Measurements from ENCODE around the gene ANKS1A. TPM values are rescaled to one million over a fixed set of nuclear protein-coding genes. Genes with fewer than 3 reads are reported as not detected.

The ANKS1A gene
- polyA plus RNA-seq, 4 donors = 6.5 to 29.9 (median 10.8) TPM

DNA sequence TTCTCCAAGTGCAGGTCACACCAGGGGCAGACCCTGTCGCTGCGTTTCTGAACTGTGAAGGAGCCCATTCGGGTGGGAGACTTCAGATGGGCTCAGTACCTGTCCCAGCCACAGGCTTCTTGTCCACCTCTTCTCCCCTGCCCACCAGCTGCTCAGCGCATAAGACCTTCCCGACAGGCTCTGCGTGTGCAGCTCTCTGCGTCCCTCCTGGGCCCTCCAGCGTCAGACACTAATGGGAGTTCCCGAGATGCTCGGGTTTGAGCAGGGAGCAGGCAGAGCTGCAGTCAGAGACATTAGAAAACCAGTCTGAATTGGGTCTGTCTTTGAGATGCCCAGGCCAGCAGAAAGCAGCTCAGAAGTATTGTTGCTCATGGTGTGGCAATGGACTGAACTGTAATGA, 201.7 kb downstream of the ANKS1A start:
- no peak for FAIRE-seq
- no peak overlapping the region for H3K4me3 ChIP-seq (ENCODE audit: low read depth in 1 of 3, low read length in 3 of 3)

DNA sequence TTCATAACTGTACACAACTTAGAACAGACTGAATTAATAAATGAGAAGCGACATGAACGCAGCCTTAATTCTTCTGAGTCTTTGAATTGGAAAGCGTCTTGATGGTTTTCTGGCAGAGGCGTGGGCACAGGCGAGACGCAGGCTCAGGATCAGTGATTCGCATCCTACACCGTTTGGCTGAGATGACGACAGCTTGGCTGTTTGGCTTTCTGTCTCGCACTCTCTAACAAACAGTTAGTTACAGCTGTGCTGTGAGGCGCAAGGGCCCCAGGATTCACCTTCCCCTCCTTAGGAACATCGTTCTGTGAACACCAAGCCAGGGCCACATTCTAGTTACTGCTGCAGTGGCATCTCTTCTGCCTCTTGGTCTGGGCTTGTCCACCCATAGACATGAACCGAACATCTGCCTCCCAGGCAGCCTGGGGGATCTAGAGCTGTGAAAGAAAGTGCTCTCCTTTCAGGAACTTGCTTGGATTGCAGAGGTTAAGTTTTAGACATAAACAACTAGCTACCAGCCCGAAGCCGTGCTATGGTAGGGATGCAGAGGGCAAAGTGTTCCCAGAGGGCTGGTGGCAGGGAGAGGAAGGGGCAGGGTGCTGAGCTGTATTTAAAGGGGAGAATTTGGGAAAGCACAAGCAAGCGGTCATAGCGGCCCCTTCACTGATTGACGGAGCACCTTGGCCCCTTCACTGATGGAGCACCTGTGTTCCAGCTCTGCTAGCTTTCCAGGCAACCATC, 202.5 kb downstream of the ANKS1A start:
- DNase-seq (no peak), FAIRE-seq (no peak)
- peaks cover 0 to 10% (median 3%) of the 10 kb centered on the region in 3 donors for H3K4me1 ChIP-seq (ENCODE audit: control insufficient read depth in 3 of 3, insufficient read depth in 2 of 3, low read depth in 1 of 3, low read length in 2 of 3)
- peak overlapping the region in 1 of 3 donors; percentile 41 for H3K27ac ChIP-seq (ENCODE audit: low read depth in 1 of 3, low read length in 2 of 3)
- WGBS, 3 donors = 81 to 93% (median 89%) methylated on average over 18 of the region's 18 CpGs
- no peaks in the 10 kb centered on the region for H3K27me3 ChIP-seq (ENCODE audit: control insufficient read depth in 3 of 3, insufficient read depth in 3 of 3, low read length in 3 of 3)
- no peak overlapping the region for H3K4me3 ChIP-seq (ENCODE audit: low read depth in 1 of 3, low read length in 3 of 3)
- peaks cover 3 to 60% (median 4%) of the 10 kb centered on the region in 3 donors for H3K36me3 ChIP-seq (ENCODE audit: control insufficient read depth in 3 of 3, insufficient read depth in 2 of 3, low read depth in 1 of 3, low read length in 3 of 3)
- no peaks in the 10 kb centered on the region for H3K9me3 ChIP-seq (ENCODE audit: control insufficient read depth in 2 of 2, insufficient read depth in 1 of 2, low read depth in 1 of 2, low read length in 1 of 2)

More for the DNA sequence above, 201.7 kb downstream of the ANKS1A start:
- peaks cover 4 to 68% (median 8%) of the 10 kb centered on the region in 3 donors for H3K36me3 ChIP-seq (ENCODE audit: control insufficient read depth in 3 of 3, insufficient read depth in 2 of 3, low read depth in 1 of 3, low read length in 3 of 3)
- no peak for DNase-seq
- H3K27ac ChIP-seq (ENCODE audit: low read depth in 1 of 3, low read length in 2 of 3) = no peak overlapping the region
- H3K9me3 ChIP-seq (ENCODE audit: control insufficient read depth in 2 of 2, insufficient read depth in 1 of 2, low read depth in 1 of 2, low read length in 1 of 2) = no peaks in the 10 kb centered on the region
- H3K4me1 ChIP-seq (ENCODE audit: control insufficient read depth in 3 of 3, insufficient read depth in 2 of 3, low read depth in 1 of 3, low read length in 2 of 3) = peaks cover 0 to 10% (median 3%) of the 10 kb centered on the region in 3 donors
- WGBS, 3 donors = 76 to 97% (median 89%) methylated on average over 10 of the region's 10 CpGs
- no peaks in the 10 kb centered on the region for H3K27me3 ChIP-seq (ENCODE audit: control insufficient read depth in 3 of 3, insufficient read depth in 3 of 3, low read length in 3 of 3)

- H3K27ac ChIP-seq (ENCODE audit: low read depth in 1 of 3, low read length in 2 of 3) = peak overlapping the region in 1 of 3 donors; percentile 36
- 73 to 79% (median 76%) methylated on average over 5 of the region's 5 CpGs for WGBS, 3 donors
- DNase-seq (no peak), FAIRE-seq (no peak)
- no peaks in the 10 kb centered on the region for H3K27me3 ChIP-seq (ENCODE audit: control insufficient read depth in 3 of 3, insufficient read depth in 3 of 3, low read length in 3 of 3)
- no peak overlapping the region for H3K4me3 ChIP-seq (ENCODE audit: low read depth in 1 of 3, low read length in 3 of 3)
- H3K36me3 ChIP-seq (ENCODE audit: control insufficient read depth in 3 of 3, insufficient read depth in 2 of 3, low read depth in 1 of 3, low read length in 3 of 3) = peaks cover 2 to 50% (median 4%) of the 10 kb centered on the region in 3 donors
- peaks cover 0 to 10% (median 3%) of the 10 kb centered on the region in 3 donors for H3K4me1 ChIP-seq (ENCODE audit: control insufficient read depth in 3 of 3, insufficient read depth in 2 of 3, low read depth in 1 of 3, low read length in 2 of 3)
- H3K9me3 ChIP-seq (ENCODE audit: control insufficient read depth in 2 of 2, insufficient read depth in 1 of 2, low read depth in 1 of 2, low read length in 1 of 2) = no peaks in the 10 kb centered on the region
These were observed 203.5 kb downstream of the ANKS1A start for GRCh38 chr6:35092362-35093117.

DNA sequence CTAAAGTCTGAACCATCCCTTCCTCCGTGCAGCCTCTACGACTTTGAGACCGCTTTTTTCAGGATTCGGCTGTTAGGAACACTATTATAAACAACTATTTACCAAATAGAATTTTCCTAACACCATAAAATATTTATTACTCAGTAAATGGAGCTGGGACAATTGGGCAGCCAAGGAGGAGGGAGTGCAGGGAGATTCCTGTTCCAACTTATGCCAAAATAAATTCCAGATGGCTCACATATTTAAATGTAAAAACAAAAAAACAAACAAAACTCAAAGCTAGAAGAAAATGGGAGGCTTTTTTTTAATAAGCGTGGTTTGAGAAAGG, 204.0 kb downstream of the ANKS1A start:
- DNase-seq (no peak), FAIRE-seq (no peak)
- 73 to 91% (median 89%) methylated on average over 5 of the region's 5 CpGs for WGBS, 3 donors
- Histone ChIP-seq H3K36me3 (ENCODE audit: control insufficient read depth in 3 of 3, insufficient read depth in 2 of 3, low read depth in 1 of 3, low read length in 3 of 3) (peaks cover 0 to 45% (median 4%) of the 10 kb centered on the region in 3 donors), H3K9me3 (ENCODE audit: control insufficient read depth in 2 of 2, insufficient read depth in 1 of 2, low read depth in 1 of 2, low read length in 1 of 2) (no peaks in the 10 kb centered on the region), H3K4me1 (ENCODE audit: control insufficient read depth in 3 of 3, insufficient read depth in 2 of 3, low read depth in 1 of 3, low read length in 2 of 3) (peaks cover 0 to 10% (median 3%) of the 10 kb centered on the region in 3 donors), H3K27me3 (ENCODE audit: control insufficient read depth in 3 of 3, insufficient read depth in 3 of 3, low read length in 3 of 3) (no peaks in the 10 kb centered on the region), H3K4me3 (ENCODE audit: low read depth in 1 of 3, low read length in 3 of 3) (no peak overlapping the region), H3K27ac (ENCODE audit: low read depth in 1 of 3, low read length in 2 of 3) (peak overlapping the region in 1 of 3 donors; percentile 36)

GRCh38 chr6:35093783-35094182, 204.7 kb downstream of the ANKS1A start:
- 87 to 98% (median 93%) methylated on average over 6 of the region's 6 CpGs for WGBS, 3 donors
- Histone ChIP-seq H3K27me3 (ENCODE audit: control insufficient read depth in 3 of 3, insufficient read depth in 3 of 3, low read length in 3 of 3) (no peaks in the 10 kb centered on the region), H3K36me3 (ENCODE audit: control insufficient read depth in 3 of 3, insufficient read depth in 2 of 3, low read depth in 1 of 3, low read length in 3 of 3) (peaks cover 0 to 38% (median 2%) of the 10 kb centered on the region in 3 donors), H3K27ac (ENCODE audit: low read depth in 1 of 3, low read length in 2 of 3) (no peak overlapping the region), H3K4me3 (ENCODE audit: low read depth in 1 of 3, low read length in 3 of 3) (no peak overlapping the region), H3K9me3 (ENCODE audit: control insufficient read depth in 2 of 2, insufficient read depth in 1 of 2, low read depth in 1 of 2, low read length in 1 of 2) (no peaks in the 10 kb centered on the region), H3K4me1 (ENCODE audit: control insufficient read depth in 3 of 3, insufficient read depth in 2 of 3, low read depth in 1 of 3, low read length in 2 of 3) (peaks cover 0 to 10% (median 3%) of the 10 kb centered on the region in 3 donors)
- DNase-seq (no peak), FAIRE-seq (no peak)

DNA sequence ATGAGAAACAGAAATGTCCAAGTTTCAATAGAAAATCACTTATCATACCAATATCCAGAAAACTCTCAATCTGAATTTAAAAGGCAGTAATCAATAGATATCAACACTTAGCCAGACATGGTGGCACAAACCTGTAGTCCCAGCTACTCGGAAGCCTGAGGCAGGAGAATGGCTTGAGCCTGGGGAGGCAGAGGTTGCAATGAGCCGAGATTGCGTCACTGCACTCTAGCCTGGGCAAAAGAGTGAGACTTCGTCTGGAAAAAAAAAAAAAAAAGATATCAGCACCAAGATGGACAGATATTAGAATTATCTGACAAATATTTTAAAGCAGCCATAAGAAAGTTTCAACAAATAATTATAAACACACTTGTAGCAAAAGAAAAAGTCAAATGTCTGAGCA, 205.1 kb downstream of the ANKS1A start:
- FAIRE-seq (no peak), DNase-seq (no peak)
- no peak overlapping the region for H3K27ac ChIP-seq (ENCODE audit: low read depth in 1 of 3, low read length in 2 of 3)
- no peaks in the 10 kb centered on the region for H3K9me3 ChIP-seq (ENCODE audit: control insufficient read depth in 2 of 2, insufficient read depth in 1 of 2, low read depth in 1 of 2, low read length in 1 of 2)
- 46 to 70% (median 68%) methylated on average over 4 of the region's 4 CpGs for WGBS, 3 donors
- H3K4me1 ChIP-seq (ENCODE audit: control insufficient read depth in 3 of 3, insufficient read depth in 2 of 3, low read depth in 1 of 3, low read length in 2 of 3) = peaks cover 0 to 10% (median 3%) of the 10 kb centered on the region in 3 donors
- no peak overlapping the region for H3K4me3 ChIP-seq (ENCODE audit: low read depth in 1 of 3, low read length in 3 of 3)
- peaks cover 0 to 34% (median 2%) of the 10 kb centered on the region in 3 donors for H3K36me3 ChIP-seq (ENCODE audit: control insufficient read depth in 3 of 3, insufficient read depth in 2 of 3, low read depth in 1 of 3, low read length in 3 of 3)
- H3K27me3 ChIP-seq (ENCODE audit: control insufficient read depth in 3 of 3, insufficient read depth in 3 of 3, low read length in 3 of 3) = no peaks in the 10 kb centered on the region

DNA sequence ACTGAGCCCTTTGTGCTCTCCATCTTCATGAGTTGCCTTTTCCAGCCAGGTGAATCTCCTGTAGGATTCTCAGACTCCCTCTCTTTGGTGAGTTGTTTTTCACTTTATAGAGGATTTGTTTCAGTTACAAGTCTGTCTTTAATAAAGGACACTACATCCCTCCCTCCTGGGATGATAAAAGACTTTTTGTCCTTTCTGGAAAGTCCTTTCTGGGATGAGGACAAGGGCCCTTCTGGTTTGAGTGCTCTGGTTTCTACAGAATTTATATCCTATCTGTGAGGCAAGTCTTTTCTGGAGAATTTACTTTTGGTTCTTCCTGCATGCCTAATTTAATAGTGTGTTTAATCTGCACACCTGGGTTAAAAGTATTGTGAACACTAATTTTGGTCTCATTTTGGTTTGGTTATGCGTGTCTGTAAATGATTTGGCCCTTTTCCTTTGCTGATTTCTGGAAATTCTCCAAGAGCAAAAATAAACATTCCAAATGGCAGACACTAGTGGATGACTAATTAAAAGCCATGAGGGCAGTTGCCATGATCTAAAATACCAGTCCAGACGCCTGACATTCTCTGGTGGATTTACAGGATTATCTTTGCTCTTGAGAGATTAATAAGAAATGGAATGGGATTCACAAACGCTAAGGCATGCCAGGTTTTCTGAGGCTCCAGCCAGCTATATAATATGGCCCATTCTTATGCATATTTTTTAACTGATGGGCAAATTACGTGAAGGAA, 207.2 kb downstream of the ANKS1A start:
- Histone ChIP-seq H3K4me3 (ENCODE audit: low read depth in 1 of 3, low read length in 3 of 3) (no peak overlapping the region), H3K27me3 (ENCODE audit: control insufficient read depth in 3 of 3, insufficient read depth in 3 of 3, low read length in 3 of 3) (no peaks in the 10 kb centered on the region), H3K9me3 (ENCODE audit: control insufficient read depth in 2 of 2, insufficient read depth in 1 of 2, low read depth in 1 of 2, low read length in 1 of 2) (no peaks in the 10 kb centered on the region), H3K27ac (ENCODE audit: low read depth in 1 of 3, low read length in 2 of 3) (peak overlapping the region in 1 of 3 donors; percentile 24), H3K4me1 (ENCODE audit: control insufficient read depth in 3 of 3, insufficient read depth in 2 of 3, low read depth in 1 of 3, low read length in 2 of 3) (peaks cover 0 to 10% (median 3%) of the 10 kb centered on the region in 3 donors), H3K36me3 (ENCODE audit: control insufficient read depth in 3 of 3, insufficient read depth in 2 of 3, low read depth in 1 of 3, low read length in 3 of 3) (peaks cover 0 to 16% (median 0%) of the 10 kb centered on the region in 3 donors)
- DNase-seq = no peak
- no peak for FAIRE-seq
- 29 to 45% (median 45%) methylated on average over 4 of the region's 4 CpGs for WGBS, 3 donors

GRCh38 chr6:35099116-35099515, 210.1 kb downstream of the ANKS1A start:
- WGBS, 3 donors = 93 to 98% (median 94%) methylated on average over 5 of the region's 5 CpGs

More at GRCh38 chr6:35099116-35099515, 210.1 kb downstream of the ANKS1A start:
- H3K9me3 ChIP-seq (ENCODE audit: control insufficient read depth in 2 of 2, insufficient read depth in 1 of 2, low read depth in 1 of 2, low read length in 1 of 2) = no peaks in the 10 kb centered on the region
- no peak overlapping the region for H3K27ac ChIP-seq (ENCODE audit: low read depth in 1 of 3, low read length in 2 of 3)
- DNase-seq = no peak
- H3K36me3 ChIP-seq (ENCODE audit: control insufficient read depth in 3 of 3, insufficient read depth in 2 of 3, low read depth in 1 of 3, low read length in 3 of 3) = no peaks in the 10 kb centered on the region
- no peaks in the 10 kb centered on the region for H3K4me1 ChIP-seq (ENCODE audit: control insufficient read depth in 3 of 3, insufficient read depth in 2 of 3, low read depth in 1 of 3, low read length in 2 of 3)
- no peak for FAIRE-seq
- no peak overlapping the region for H3K4me3 ChIP-seq (ENCODE audit: low read depth in 1 of 3, low read length in 3 of 3)
- no peaks in the 10 kb centered on the region for H3K27me3 ChIP-seq (ENCODE audit: control insufficient read depth in 3 of 3, insufficient read depth in 3 of 3, low read length in 3 of 3)
